Esophagus squamous epithelium (tissue), 4 donors: ENCODE measurements around the gene CFAP57.

Experiments used
- POLR2A ChIP-seq, 4 donors: fragments of 450-650 bp; IDR thresholded peaks; one replicate each; pipeline ENCODE4 v1.6.1; 2017; ENCODE audit warnings: antibody characterized with exemption in 4 of 4, mild to moderate bottlenecking in 4 of 4, moderate library complexity in 3 of 4
- TF ChIP-seq, protein P1 (sequence below), 6 experiments: fragments of 450-650 bp in 4 of 6; fragments of 200-600 bp in 2 of 6; sonication (generic) in 2 of 6; IDR thresholded peaks; one replicate each; pipeline ENCODE4 v1.5.1; 2016 to 2019; ENCODE audit warnings: antibody characterized with exemption in 6 of 6, mild to moderate bottlenecking in 4 of 6, moderate library complexity in 4 of 6

DNA sequence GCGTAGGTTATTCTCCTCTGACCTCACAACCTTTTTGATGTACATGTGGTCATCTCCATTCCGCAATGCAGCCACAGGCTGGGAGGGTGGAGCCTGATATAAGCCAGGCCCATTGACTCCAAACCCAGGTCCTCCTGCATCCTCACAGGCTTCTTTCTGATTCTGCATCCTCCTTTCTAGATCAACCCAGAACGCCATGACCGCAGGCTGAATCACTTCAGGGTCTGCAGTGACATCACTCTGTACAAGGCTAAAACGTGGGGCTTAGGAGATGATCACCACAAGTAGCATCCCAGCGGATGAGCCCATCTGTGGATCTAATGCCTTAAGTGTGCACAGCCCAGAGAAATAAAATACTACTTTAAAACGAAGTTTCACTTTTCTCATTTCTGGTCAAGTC, 16.1 kb upstream of the CFAP57 start:
- TF ChIP-seq, protein P1, sequence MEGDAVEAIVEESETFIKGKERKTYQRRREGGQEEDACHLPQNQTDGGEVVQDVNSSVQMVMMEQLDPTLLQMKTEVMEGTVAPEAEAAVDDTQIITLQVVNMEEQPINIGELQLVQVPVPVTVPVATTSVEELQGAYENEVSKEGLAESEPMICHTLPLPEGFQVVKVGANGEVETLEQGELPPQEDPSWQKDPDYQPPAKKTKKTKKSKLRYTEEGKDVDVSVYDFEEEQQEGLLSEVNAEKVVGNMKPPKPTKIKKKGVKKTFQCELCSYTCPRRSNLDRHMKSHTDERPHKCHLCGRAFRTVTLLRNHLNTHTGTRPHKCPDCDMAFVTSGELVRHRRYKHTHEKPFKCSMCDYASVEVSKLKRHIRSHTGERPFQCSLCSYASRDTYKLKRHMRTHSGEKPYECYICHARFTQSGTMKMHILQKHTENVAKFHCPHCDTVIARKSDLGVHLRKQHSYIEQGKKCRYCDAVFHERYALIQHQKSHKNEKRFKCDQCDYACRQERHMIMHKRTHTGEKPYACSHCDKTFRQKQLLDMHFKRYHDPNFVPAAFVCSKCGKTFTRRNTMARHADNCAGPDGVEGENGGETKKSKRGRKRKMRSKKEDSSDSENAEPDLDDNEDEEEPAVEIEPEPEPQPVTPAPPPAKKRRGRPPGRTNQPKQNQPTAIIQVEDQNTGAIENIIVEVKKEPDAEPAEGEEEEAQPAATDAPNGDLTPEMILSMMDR (IDR thresholded peaks at IDR 0.05): no peak
- no peak for TF ChIP-seq POLR2A (IDR thresholded peaks at IDR 0.05)
